SIG-M5 treated with dmso at 0.1 percent for 504 hours (cell line): ENCODE data around the gene NOC4L.
A peak's percentile ranks its signal among the peaks of the same experiment; 100 is the strongest.
"Not testable (repeated sequence)": the region's sequence is repeated elsewhere in the genome, so short reads cannot be mapped to it uniquely, and the experiment has no call there.

Experiments
- DNase-seq: peaks from one replicate; lab custom pipeline; 2025; ENCODE audit not compliant: unreplicated experiment; lab: John Stamatoyannopoulos, UW

Gene NOC4L

GRCh38 chr12:132180648-132181546 lies 36.6 kb downstream of the NOC4L start:
- DNase-seq: no peak

GRCh38 chr12:132181570-132182200 lies 37.4 kb downstream of the NOC4L start:
- no peak for DNase-seq

GRCh38 chr12:132182206-132182710 lies 38.0 kb downstream of the NOC4L start:
- no peak for DNase-seq

GRCh38 chr12:132182711-132183365 lies 38.6 kb downstream of the NOC4L start:
- DNase-seq: peak; percentile 62

GRCh38 chr12:132185705-132186104 lies 41.4 kb downstream of the NOC4L start:
- no peak for DNase-seq

GRCh38 chr12:132186208-132186856 lies 42.1 kb downstream of the NOC4L start:
- no peak for DNase-seq

- no peak for DNase-seq
Observed at GRCh38 chr12:132186857-132187620, 42.8 kb downstream of the NOC4L start.

GRCh38 chr12:132187646-132188450 lies 43.6 kb downstream of the NOC4L start:
- DNase-seq: no peak

GRCh38 chr12:132188451-132188901 lies 44.2 kb downstream of the NOC4L start:
- no peak for DNase-seq

- no peak for DNase-seq
Observed at GRCh38 chr12:132188916-132189325, 44.7 kb downstream of the NOC4L start.

GRCh38 chr12:132189378-132190011 lies 45.2 kb downstream of the NOC4L start:
- DNase-seq: peak; percentile 93

GRCh38 chr12:132190012-132190755 lies 45.9 kb downstream of the NOC4L start:
- DNase-seq: no peak

GRCh38 chr12:132190834-132191500 lies 46.7 kb downstream of the NOC4L start:
- no peak for DNase-seq

GRCh38 chr12:132191715-132192553 lies 47.7 kb downstream of the NOC4L start:
- no peak for DNase-seq

- DNase-seq: no peak
Observed at GRCh38 chr12:132194056-132194455, 49.8 kb downstream of the NOC4L start.

GRCh38 chr12:132194556-132194955 lies 50.3 kb downstream of the NOC4L start:
- no peak for DNase-seq

GRCh38 chr12:132195242-132195641 lies 51.0 kb downstream of the NOC4L start:
- not testable (repeated sequence) for DNase-seq
